Muscle of back (tissue), 13 donors: ENCODE measurements around the gene KIF7. TPM values are rescaled to one million over a fixed set of nuclear protein-coding genes. Genes with fewer than 3 reads are reported as not detected.
"Not testable (repeated sequence)": the region's sequence is repeated elsewhere in the genome, so short reads cannot be mapped to it uniquely, and the experiment has no call there.

Experiments used
- DNase-seq, 3 donors: peaks; one replicate each; pipeline versions ENCODE4 v3.0.0 to v3.0.0-alpha.2; 2013
- long read RNA-seq, 9 donors: transcript quantifications; one replicate each; lab custom pipeline, GENCODE V29; 2026
- polyA plus RNA-seq, 10 donors: library from polyadenylated mRNA; unstranded; fragments of 120-200 nt; gene quantifications; one replicate each; pipeline ENCODE4 v1.2.1, GENCODE V29; 2013; ENCODE audit not compliant: insufficient read length in 10 of 10

Gene KIF7
- polyA plus RNA-seq = 10 to 100 TPM in 1 of 10 donors, 1 to 10 TPM in 9; 3.9 to 10.5 (median 5.4) TPM
- long read RNA-seq, donor 1 = 0 reads
- long read RNA-seq, donor 2 = 0 reads
- long read RNA-seq, donor 3 = 0 reads
- long read RNA-seq, donor 4 = 0 reads
- long read RNA-seq, donor 5 = 0 reads
- long read RNA-seq, donor 6 = 0 reads
- long read RNA-seq, donor 7 = 0 reads
- long read RNA-seq, donor 8 = 0 reads
- long read RNA-seq, donor 9 = 0 reads

DNA sequence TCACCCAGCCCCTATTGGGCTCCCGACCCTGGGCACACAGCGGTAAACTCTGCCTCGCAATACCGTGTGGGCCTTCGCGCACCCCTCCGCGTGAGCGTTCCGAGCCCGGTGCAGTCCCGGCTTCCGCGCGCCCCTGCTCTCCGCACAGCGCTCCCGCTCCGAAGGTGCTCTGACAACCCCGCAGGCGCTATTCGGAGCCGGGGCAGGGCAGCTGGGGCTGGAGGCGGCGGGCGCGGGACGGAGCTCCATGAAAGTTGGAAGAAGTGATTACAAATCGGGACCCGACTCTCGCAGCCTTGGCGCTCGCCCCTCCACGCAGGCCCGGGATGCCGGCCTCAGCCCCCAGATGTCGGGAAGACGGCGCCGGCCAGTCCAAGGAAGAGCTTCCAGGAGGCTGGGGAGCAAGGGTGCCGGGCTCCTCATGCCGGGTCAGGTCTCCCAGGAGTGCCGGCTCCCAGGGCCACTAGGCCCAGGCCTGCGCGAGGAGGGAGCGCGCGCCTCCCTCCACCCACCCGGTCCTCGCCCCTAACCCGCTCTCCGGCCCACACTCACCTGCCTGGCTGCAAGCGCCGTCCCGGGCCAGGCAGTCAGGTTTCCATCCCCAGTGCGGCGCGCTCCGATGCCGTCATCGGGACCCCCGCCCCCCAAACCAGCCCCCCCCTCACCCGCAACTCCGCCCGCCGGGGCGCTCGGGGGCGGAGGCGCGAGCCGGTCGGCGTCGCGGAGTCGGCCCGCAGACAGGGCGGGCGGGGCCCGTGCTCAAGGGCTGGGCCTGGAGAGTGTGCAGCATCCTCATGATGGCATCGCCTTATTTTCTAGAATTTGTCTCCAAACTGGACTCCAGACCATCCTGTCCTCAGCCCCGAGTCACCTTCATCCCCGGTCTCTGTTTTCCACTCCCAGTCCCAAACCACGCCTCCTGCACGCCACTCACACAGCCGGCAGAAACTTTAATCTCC is at the start of gene KIF7:
KIF7 (minus strand) TSS at position 621 of the 959 bp plus-strand sequence. CDS start 2,537 bp downstream, outside the sequence.
- DNase-seq = peak; percentile 49 to 87 (median 74)

DNA sequence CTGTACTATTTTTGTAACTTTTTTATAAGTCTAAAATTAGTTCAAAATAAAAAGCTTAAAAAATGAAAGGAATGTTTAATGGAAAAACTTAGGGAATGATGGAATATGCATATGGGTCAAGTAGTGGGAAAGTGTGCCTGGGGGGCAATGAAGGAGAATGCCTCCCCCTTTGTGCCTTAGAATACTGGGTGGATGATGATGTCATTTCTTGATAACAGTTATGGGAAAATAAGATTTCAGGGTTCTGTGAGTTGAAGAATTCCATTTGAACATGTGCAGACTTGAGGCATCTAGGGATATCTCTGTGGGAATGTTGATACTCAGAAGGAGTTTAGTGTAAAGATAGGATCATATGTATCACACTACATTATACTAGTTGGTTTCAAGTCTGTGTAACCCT is 49.1 kb upstream of the KIF7 start:
- peak in 1 of 3 donors; percentile 16 for DNase-seq

- no peak for DNase-seq
These were observed 39.9 kb upstream of the KIF7 start for GRCh38 chr15:89695198-89695597.

DNA sequence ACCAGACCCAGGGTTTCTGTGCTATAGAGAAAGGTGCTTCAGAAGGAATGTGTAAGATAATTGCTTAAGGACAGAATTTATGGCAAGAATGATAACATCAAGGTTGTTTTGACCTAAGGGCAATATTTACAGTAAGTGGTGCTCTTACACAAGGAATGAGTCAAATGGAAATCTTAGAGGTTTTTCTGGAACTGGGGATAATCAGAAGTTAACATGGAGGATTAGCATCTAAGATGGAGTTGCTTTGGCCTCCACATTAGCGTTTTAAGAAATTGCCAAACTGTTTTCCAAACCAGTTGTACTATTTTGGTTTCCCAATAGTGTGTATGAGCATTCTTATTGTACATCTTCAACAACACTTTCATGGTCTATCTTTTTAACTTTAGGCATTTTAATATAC is 38.4 kb upstream of the KIF7 start:
- no peak for DNase-seq

DNA sequence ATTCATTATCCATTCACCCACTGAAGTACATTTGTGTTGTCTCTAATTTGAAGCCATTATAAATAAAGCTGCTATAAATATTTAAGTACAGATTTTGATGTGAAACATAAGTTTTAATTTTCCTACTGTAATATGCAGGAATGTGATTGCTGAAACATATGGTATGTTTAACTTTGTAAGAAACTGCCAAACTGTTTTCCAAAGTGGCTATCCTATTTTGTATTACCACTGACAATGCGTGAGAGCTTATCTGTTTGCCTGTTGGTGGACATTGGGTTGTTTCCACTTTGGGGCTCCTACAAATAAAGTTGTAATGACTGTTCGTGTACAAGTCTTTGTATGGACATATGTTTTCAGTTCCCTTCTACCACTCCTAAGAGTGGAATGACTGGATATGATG is 37.8 kb upstream of the KIF7 start:
- no peak for DNase-seq

- peak; percentile 59 to 83 (median 73) for DNase-seq
These were observed 35.3 kb upstream of the KIF7 start, which contains the start of the genes PEX11A and WDR93 for GRCh38 chr15:89690276-89691218. Gene PEX11A (minus strand): TSS chr15:89690754. CDS start chr15:89690632, 122 bp downstream. Gene WDR93 (plus strand): TSS chr15:89690811. CDS start chr15:89701747, 10,936 bp downstream.

GRCh38 chr15:89689930-89690275 is 34.6 kb upstream of the KIF7 start:
- not testable (repeated sequence) for DNase-seq

DNA sequence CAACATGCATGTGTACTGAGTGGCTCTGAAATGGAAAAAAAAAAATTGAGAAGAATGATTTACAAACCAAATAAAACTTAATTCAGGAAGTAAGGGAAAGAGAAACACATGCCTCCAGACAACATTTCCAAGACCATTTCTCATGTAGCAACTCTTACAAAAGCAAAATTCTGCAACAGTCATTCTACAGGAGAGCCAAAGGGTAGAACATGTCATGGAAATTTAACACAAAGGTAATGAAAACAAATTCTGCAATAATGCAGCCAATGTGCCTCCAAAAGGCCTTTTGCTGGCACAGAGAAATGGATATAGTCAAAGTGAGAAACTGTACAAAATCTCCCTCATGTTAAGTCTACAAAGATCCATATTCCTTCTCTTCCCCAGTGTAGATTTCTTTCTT is 31.3 kb upstream of the KIF7 start:
- DNase-seq = no peak

GRCh38 chr15:89685995-89686394 is 30.7 kb upstream of the KIF7 start:
- no peak for DNase-seq

DNA sequence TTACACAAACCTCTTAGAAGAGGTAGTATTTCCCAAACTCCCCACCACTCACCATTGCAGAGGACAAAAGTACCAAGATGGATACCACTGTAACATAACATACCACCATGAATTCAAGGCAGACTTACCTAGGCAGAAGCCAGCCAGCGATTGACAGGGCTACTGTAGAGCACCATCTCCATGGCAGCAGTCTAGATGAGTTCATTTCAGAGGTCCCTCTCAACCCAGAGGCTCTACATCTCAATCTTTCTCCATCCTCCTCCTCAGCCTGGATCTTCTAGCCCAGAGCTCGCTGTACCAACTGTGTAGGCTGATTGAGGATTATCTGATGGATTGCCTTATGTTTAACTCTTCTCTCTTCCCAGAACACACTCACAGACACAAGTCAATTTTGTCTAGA is 25.9 kb upstream of the KIF7 start:
- no peak for DNase-seq

- peak in 2 of 3 donors; percentile 17 to 36 for DNase-seq
These were observed 25.1 kb upstream of the KIF7 start for GRCh38 chr15:89680282-89680873.

DNA sequence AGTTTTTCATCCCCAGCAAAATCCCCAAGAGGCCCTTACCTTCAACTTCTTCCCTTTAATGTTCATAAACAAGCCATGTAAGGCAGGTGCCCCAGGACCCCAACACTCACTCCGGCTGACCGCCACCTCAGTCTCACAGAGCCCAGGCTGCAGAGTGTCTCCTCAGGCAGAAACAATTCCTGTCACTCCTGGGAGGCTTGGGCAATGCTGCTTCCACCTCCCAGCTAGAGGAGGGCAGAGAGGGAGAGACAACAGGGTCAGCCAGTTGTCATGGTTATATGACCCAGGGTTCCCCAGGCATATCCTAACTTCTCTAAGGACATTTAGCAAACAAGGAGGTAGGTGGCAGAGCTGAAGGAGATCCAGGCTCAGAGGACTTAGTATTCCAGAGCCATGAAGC is 23.9 kb upstream of the KIF7 start, which contains the start of gene PLIN1:
PLIN1 (minus strand) TSS at position 156 of the 400 bp plus-strand sequence. CDS start 1,878 bp downstream, outside the sequence.
- DNase-seq = no peak

DNA sequence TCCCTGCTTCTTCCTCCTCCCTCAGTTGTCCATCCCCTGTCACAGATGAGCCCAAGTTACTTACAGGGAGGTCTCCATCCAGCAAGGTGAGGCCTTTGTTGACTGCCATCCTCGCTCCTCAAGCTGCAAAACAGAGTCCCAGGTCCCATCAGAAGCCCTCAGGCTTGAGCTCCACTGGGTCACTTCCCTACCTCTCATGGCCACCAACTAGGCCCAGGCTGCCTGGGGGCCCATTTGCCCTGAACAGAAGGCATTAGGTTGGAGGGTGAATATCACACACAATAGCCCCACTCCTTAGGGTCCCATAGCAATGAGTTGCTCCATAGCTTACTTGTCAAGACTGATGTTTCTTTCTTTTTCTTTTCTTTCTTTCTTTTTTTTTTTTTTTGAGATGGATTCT is 22.1 kb upstream of the KIF7 start:
- DNase-seq = no peak

GRCh38 chr15:89675606-89676005 is 20.3 kb upstream of the KIF7 start:
- DNase-seq = no peak

DNA sequence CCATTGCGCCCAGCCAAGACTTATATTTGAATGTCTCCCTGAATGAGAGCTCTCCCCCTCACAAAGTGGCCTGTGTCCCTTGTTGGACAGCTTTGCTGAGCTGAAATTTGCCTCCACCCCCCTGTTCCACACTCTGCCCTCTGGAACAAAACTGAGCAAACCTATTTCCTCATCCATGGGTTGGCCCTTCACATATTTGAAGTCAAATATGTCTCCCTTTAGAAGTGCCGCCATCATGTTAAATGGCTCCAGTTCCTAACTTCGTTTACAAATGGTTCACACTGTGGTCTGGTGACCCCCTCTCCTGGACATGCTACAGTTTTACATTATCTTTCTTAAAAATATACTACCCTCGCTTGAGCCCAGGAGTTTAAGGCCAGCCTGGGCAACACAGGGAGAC is 19.3 kb upstream of the KIF7 start:
- no peak for DNase-seq

DNA sequence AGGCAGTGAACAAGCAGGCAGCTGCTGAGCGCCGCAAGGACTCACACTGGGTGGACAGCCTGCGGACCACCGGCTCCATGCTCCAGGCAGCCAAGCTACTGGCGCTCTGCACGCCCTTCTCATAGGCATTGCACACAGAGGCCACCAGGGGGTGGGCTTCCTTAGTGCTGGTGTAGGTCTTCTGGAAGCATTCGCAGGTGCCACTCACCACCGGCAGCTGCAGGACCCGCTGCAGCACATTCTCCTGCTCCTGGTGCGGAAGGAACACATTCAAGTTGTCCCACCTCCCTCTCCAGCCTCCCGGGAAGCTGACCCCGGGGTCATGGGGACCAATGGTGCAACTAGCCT is 17.9 kb upstream of the KIF7 start:
- DNase-seq = no peak

DNA sequence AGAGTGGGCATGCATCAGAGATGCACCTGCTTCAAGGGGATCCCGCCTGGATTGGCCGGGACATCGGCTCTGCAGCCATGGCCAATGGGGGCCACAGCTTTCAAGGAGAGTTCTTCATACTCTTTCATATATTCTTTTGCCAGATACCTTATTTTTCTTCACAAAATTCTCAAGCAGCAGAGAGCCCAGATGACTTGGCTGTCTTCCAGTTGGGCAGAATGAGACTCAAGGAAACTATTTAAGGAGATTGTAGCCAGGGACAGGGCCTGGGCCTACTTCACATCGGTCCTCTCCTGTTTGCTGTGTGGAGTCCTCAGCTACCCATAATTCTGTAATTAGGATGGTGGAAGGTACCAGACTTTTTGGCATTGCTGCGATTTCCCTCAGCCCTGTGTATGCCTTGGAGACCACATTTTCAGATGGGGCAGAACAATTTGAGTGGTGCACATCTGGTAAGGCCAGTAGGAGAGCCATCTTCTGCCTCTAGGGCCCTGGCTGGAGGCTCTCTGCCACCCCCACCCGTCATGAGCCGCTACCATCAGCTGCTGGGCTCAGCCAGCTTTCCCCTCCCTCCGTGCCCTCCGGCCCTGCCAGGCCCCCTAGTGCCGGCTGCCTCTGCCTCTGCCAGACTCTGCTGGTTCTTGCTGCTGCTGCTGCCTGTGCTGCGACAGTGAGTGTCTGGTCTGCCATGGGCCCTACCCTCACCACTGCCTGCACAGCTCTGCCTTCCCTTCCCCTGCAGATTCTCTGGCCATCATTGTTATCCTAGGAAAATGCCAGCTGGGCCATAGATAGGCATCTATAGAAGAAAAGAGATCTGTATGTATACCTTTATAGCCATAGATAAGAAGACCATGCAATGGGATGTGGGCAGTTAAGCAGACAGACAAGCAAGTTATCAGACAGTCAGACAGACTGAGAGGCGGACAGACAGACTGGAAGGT is 17.2 kb upstream of the KIF7 start:
- DNase-seq = no peak

DNA sequence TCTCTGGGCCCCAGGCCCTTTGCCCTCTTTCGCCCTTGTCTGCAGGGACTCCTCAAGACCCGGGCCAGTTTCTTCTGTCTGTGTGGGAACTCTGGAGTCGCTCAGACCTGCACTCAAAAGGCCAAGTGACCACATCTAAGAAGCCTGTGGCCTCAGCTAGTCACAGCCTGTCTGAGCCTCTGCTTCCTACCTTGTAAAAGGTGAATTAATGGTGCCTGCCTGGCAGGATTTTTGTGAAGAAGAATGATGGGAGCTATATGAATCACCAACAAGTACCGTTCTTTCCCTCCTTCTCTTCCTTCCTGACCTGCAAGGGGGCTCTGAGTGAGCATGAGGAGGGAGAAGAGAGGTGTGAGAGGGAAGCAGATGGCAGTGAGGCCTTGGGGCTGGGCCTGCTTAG is 16.4 kb upstream of the KIF7 start:
- DNase-seq = no peak

DNA sequence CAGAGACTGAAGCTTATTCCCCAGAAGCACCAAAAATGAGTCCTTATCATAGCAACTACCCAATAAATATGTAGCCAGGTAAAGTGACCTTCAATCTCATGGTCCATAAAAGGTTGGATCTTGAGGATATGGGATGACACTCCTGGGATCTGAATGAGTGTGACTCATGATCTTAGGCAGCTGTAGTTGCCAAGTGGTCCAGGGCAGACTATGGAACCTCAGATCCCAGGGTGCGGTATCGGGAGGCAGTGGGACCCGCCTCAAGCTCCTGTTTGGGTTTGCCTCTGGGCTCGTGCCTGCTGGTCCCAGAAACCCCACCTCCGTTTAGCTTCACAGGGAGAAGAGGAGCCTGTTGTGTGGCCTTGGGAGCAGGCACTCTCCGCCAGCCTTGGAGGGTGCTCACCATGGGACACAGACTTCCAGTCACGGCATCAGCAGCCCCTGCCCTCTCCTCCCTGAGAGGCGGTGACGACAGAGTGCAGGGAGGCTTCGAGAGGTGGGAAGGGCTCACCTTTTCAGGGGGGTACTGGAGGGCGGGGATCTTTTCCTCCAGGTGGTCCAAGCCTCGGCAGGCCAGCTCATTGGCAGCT is 15.8 kb upstream of the KIF7 start:
- DNase-seq = no peak

DNA sequence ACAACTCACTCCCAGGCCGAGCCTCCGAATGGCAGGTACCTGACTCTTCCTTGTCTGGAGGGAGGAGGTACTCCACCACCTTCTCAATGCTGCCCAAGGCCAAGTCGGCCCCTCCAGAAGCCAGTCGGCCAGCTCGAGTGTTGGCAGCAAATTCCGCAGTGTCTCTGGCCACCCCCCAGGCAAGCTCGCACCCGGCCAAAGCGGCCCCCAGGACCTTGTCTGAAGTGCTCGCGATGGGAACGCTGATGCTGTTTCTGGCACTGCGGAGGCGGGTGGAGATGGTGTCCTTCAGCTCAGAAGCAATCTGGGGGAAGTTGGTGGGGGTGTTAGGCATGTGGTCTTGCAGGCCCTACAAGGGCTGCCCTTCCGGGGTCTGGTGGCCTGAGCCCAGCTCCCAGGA is 14.7 kb upstream of the KIF7 start:
- no peak for DNase-seq
